IMR-90 (cell line): ENCODE results near the gene PRRC2B. TPM values are rescaled to one million over a fixed set of nuclear protein-coding genes. Genes with fewer than 3 reads are reported as not detected.

Experiments
- ATAC-seq: fragments of 200-7000 bp; cut with Tn5 transposase; 2 replicates; pipeline ENCODE4 v1.9.1; 2020; ENCODE audit warnings: low read depth, mild to moderate bottlenecking, moderate library complexity
- BruUV-seq: library from RNA; stranded (reverse); fragments of 400-500 nt; replicated peaks from 2 replicates; lab custom pipeline; 2021; lab: Mats Ljungman, UMichigan
- CTCF ChIA-PET: fragments of 300-600 bp; formaldehyde crosslinking; extraction: SDS; loops from one replicate; lab custom pipeline; 2021; ENCODE audit warnings: antibody characterized with exemption; lab: Yijun Ruan, JAX
- POLR2A ChIA-PET: fragments of 300-600 bp; sonication (Branson Sonifier 250); formaldehyde crosslinking; loops from one replicate; lab custom pipeline; 2022; ENCODE audit warnings: antibody characterized with exemption; ENCODE audit not compliant: unreplicated experiment; lab: Charles Lee
- DNase-seq: peaks from one replicate; pipeline ENCODE4 v3.0.0; 2013
- H2AFZ ChIP-seq: replicated peaks from 2 replicates; pipeline ENCODE3; 2013; ENCODE audit warnings: low read length, mild to moderate bottlenecking; ENCODE audit not compliant: poor library complexity
- H2AK5ac ChIP-seq: 2 replicates; pipeline ENCODE4 v1.6.1; 2013; ENCODE audit warnings: low read depth, low read length, inconsistent platforms
- H2AK9ac ChIP-seq: replicated peaks from 2 replicates; pipeline ENCODE3; 2013; ENCODE audit warnings: mild to moderate bottlenecking, low read depth, low read length, moderate library complexity; ENCODE audit not compliant: poor library complexity
- H2BK120ac ChIP-seq: 2 replicates; pipeline ENCODE4 v1.6.1; 2013; ENCODE audit warnings: low read depth, low read length, inconsistent platforms
- H2BK15ac ChIP-seq: 3 replicates; pipeline ENCODE4 v1.6.1; 2013; ENCODE audit warnings: low read depth, low read length, inconsistent platforms
- H2BK20ac ChIP-seq: 2 replicates; pipeline ENCODE4 v1.6.1; 2013; ENCODE audit warnings: low read depth, mild to moderate bottlenecking, inconsistent platforms, low read length, moderate library complexity
- H2BK5ac ChIP-seq: 2 replicates; pipeline ENCODE4 v1.6.1; 2013; ENCODE audit warnings: mild to moderate bottlenecking, low read depth, low read length, inconsistent platforms; ENCODE audit not compliant: poor library complexity, severe bottlenecking
- H3K14ac ChIP-seq: replicated peaks from 2 replicates; pipeline ENCODE4 v1.6.1; 2013; ENCODE audit warnings: low read depth, low read length, inconsistent platforms
- H3K18ac ChIP-seq: 2 replicates; pipeline ENCODE4 v1.6.1; 2013; ENCODE audit warnings: low read depth, low read length, control low read depth
- H3K23ac ChIP-seq: 2 replicates; pipeline ENCODE4 v1.6.1; 2013; ENCODE audit warnings: low read depth, low read length, inconsistent platforms
- H3K27ac ChIP-seq: 2 replicates; pipeline ENCODE4 v1.5.1; 2013; ENCODE audit warnings: mild to moderate bottlenecking, control low read depth, low read length; ENCODE audit not compliant: insufficient read depth
- H3K27me3 ChIP-seq: 2 replicates; pipeline ENCODE4 v1.6.1; 2013; ENCODE audit warnings: low read length; ENCODE audit not compliant: control insufficient read depth, insufficient read depth
- H3K36me3 ChIP-seq: 2 replicates; pipeline ENCODE4 v1.6.1; 2013; ENCODE audit warnings: low read length, mixed read lengths; ENCODE audit not compliant: control insufficient read depth, insufficient read depth
- H3K4ac ChIP-seq: 2 replicates; pipeline ENCODE4 v1.6.1; 2013; ENCODE audit warnings: low read depth, low read length, inconsistent platforms
- H3K4me1 ChIP-seq: 2 replicates; pipeline ENCODE4 v1.6.1; 2013; ENCODE audit warnings: low read length, mixed read lengths; ENCODE audit not compliant: control insufficient read depth, insufficient read depth
- H3K4me2 ChIP-seq: 2 replicates; pipeline ENCODE4 v1.6.1; 2013; ENCODE audit warnings: low read depth, mild to moderate bottlenecking, control low read depth, low read length, moderate library complexity
- H3K4me3 ChIP-seq: 2 replicates; pipeline ENCODE4 v1.5.1; 2013; ENCODE audit warnings: low read depth, mild to moderate bottlenecking, control low read depth, low read length, moderate library complexity; ENCODE audit not compliant: insufficient read depth
- H3K56ac ChIP-seq: 2 replicates; pipeline ENCODE4 v1.6.1; 2013; ENCODE audit warnings: low read length, inconsistent platforms; ENCODE audit not compliant: insufficient read depth; ENCODE audit errors: extremely low read depth
- H3K79me1 ChIP-seq, 2 experiments: 2 replicates each; pipeline ENCODE4 v1.6.1; 2013; ENCODE audit warnings: low read length in 2 of 2, inconsistent platforms in 1 of 2, low read depth in 1 of 2
- H3K9ac ChIP-seq: 2 replicates; pipeline ENCODE4 v1.6.1; 2013; ENCODE audit warnings: low read depth, low read length, control low read depth
- H3K9me1 ChIP-seq: 2 replicates; pipeline ENCODE4 v1.6.1; 2013; ENCODE audit warnings: low read length, inconsistent platforms; ENCODE audit not compliant: insufficient read depth
- H3K9me3 ChIP-seq: 2 replicates; pipeline ENCODE4 v1.6.1; 2013; ENCODE audit warnings: low read length; ENCODE audit not compliant: control insufficient read depth, insufficient read depth
- H4K20me1 ChIP-seq: 2 replicates; pipeline ENCODE4 v1.6.1; 2013; ENCODE audit warnings: low read length, inconsistent platforms; ENCODE audit not compliant: insufficient read depth
- H4K5ac ChIP-seq: 2 replicates; pipeline ENCODE4 v1.6.1; 2013; ENCODE audit warnings: mild to moderate bottlenecking, low read depth, low read length, control low read depth
- H4K8ac ChIP-seq, 2 experiments: 2 replicates each; pipeline ENCODE4 v1.6.1; 2013; ENCODE audit warnings: low read depth in 2 of 2, low read length in 2 of 2, control low read depth in 1 of 2, inconsistent platforms in 1 of 2
- H4K91ac ChIP-seq: 2 replicates; pipeline ENCODE4 v1.6.1; 2013; ENCODE audit warnings: low read depth, low read length, inconsistent platforms; ENCODE audit not compliant: insufficient read depth
- MXI1 ChIP-seq: IDR thresholded peaks from 2 replicates; pipeline ENCODE4 v1.6.1; 2012; ENCODE audit warnings: low read depth, mild to moderate bottlenecking, low read length, moderate library complexity, borderline replicate concordance
- RAD21 ChIP-seq: IDR thresholded peaks from 2 replicates; pipeline ENCODE4 v1.6.1; 2012; ENCODE audit warnings: low read length, improper control_type of control experiment
- SMC3 ChIP-seq: fragments of 150-350 bp; IDR thresholded peaks from 2 replicates; pipeline ENCODE4 v1.6.1; 2016; ENCODE audit warnings: low read depth, mild to moderate bottlenecking, antibody characterized with exemption, low read length, moderate library complexity
- WGBS, 2 experiments: methylation state at CpG; one replicate each; pipeline versions ENCODE4 v1.1.5 to v1.1.7; 2013; ENCODE audit warnings: missing lambda C conversion rate in 2 of 2; ENCODE audit not compliant: insufficient read length in 1 of 2; ENCODE audit errors: extremely low coverage in 2 of 2; 5-methylcytosine and 5-hydroxymethylcytosine counted together
- dilution Hi-C: fragments of 300-500 bp; cut with HindIII; formaldehyde crosslinking; loops from one replicate; pipeline ENCODE4 v1.14.3; 2018; ENCODE audit warnings: low sequenced_read_pairs; ENCODE audit not compliant: unreplicated experiment
- in situ Hi-C: fragments of 300-500 bp; cut with MboI; formaldehyde crosslinking; loops from 3 replicates; pipeline ENCODE4 v1.14.3; 2019; ENCODE audit warnings: low sequenced_read_pairs, inconsistent platforms, mixed read lengths
- intact Hi-C: fragments of 100-400 bp; cut with micrococcal nuclease; formaldehyde crosslinking; loops from 2 replicates; pipeline ENCODE4 v1.10.0; 2022
- polyA plus RNA-seq, 3 experiments: library from polyadenylated mRNA; depleted of rRNA; stranded (reverse); fragments of >200 nt; gene quantifications; 2 replicates each; pipeline ENCODE4 v1.2.3, GENCODE V29; 2012; ENCODE audit warnings: low replicate concordance in 1 of 3
- total RNA-seq: library from RNA; depleted of rRNA; stranded (reverse); fragments of >200 nt; gene quantifications from 2 replicates; pipeline ENCODE4 v1.2.3, GENCODE V29; 2012

The PRRC2B gene
- total and polyA plus RNA-seq, 2 of the 4 experiments (the other 2 are of a cell fraction) = 19.4 to 39.1 TPM

DNA sequence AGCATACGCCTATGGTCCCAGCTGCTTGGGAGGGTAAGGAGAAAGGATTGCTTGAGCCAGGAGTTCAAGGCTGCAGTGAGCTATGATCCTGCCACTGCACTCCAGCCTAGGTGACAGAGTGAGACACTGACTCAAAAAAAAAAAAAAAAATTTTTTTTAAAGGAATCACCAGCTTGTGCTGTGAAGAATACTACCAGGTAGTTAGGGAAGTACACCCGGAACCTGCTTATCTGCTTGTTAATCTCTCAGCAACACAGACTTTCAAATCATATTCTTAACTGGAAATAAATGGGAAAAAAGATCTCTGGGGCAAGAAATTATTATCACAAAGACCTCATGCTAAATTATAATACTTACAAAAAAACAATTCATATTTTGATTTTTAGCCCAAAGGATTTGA lies 26.4 kb upstream of the PRRC2B start:
- Histone ChIP-seq H4K5ac (no peak overlapping the region), H3K27ac (no peak overlapping the region), H3K18ac (no peak overlapping the region), H3K9me1 (no peaks in the 10 kb centered on the region; the same call in 1 of the 2 replicates), H3K4ac (no peak overlapping the region), H3K23ac (no peak overlapping the region), H3K14ac (no peak overlapping the region), H3K4me1 (peaks cover 5% of the 10 kb centered on the region), H4K8ac (no peak overlapping the region), H3K4me2 (no peak overlapping the region), H3K9ac (no peak overlapping the region), H2BK5ac (no peak overlapping the region), H3K79me1 (peaks cover 0 to 6% of the 10 kb centered on the region in 2 experiments; a peak in 1 of 4 replicates), H3K27me3 (no peaks in the 10 kb centered on the region), H2BK120ac (no peak overlapping the region), H2AK9ac (no peak overlapping the region), H2BK20ac (no peak overlapping the region), H3K36me3 (no peaks in the 10 kb centered on the region), H2AK5ac (no peak overlapping the region), H2AFZ (no peak overlapping the region), H3K9me3 (no peaks in the 10 kb centered on the region), H4K20me1 (no peaks in the 10 kb centered on the region), H4K91ac (no peak overlapping the region), H3K4me3 (no peak overlapping the region), H2BK15ac (no peak overlapping the region), H3K56ac (no peak overlapping the region)
- POLR2A ChIA-PET = no interaction called here
- ATAC-seq (no peak), DNase-seq (no peak)
- dilution Hi-C loops (no loop called here), intact Hi-C loops (no loop called here), in situ Hi-C loops (no loop called here)
- no peak for TF ChIP-seq RAD21
- no peak for TF ChIP-seq MXI1
- TF ChIP-seq SMC3 = no peak
- CTCF ChIA-PET = interaction anchor here (1.4 kb wide), 1 partner anchor 31 kb away, joined by 3 read pairs; no protein-coding TSS in a partner anchor
- no TSS peak for BruUV-seq
- no CpG with 5 or more reads among the region's 2 CpGs for WGBS, 2 experiments
